Vagina (tissue), 2 donors: ENCODE measurements around the gene ZNF682. TPM values are rescaled to one million over a fixed set of nuclear protein-coding genes. Genes with fewer than 3 reads are reported as not detected.
A peak's percentile ranks its signal among the peaks of the same experiment; 100 is the strongest.

Experiments
- DNase-seq, 2 donors: peaks; one replicate each; pipeline ENCODE4 v3.0.0-alpha.2; 2017; ENCODE audit errors: extremely low spot score in 2 of 2
- H3K27ac ChIP-seq: fragments of 200-600 bp; sonication (generic); one replicate; pipeline ENCODE4 v1.5.1; 2019
- H3K27me3 ChIP-seq: fragments of 200-600 bp; sonication (generic); one replicate; pipeline ENCODE4 v1.5.1; 2019
- H3K36me3 ChIP-seq, 2 donors: fragments of 200-600 bp; sonication (generic); one replicate each; pipeline ENCODE4 v1.5.1; 2017 to 2019
- H3K4me1 ChIP-seq: fragments of 200-600 bp; sonication (generic); one replicate; pipeline ENCODE4 v1.5.1; 2019
- H3K4me3 ChIP-seq, 2 donors: fragments of 200-600 bp; sonication (generic); 1 replicate in 1 of 2; 2 replicates in 1 of 2; pipeline ENCODE4 v1.5.1; 2016 to 2019
- H3K9me3 ChIP-seq: fragments of 200-600 bp; sonication (generic); one replicate; pipeline ENCODE4 v1.5.1; 2019
- POLR2A ChIP-seq, 2 donors: fragments of 450-650 bp; IDR thresholded peaks; one replicate each; pipeline ENCODE4 v1.6.1; 2017; ENCODE audit warnings: antibody characterized with exemption in 2 of 2, mild to moderate bottlenecking in 2 of 2, moderate library complexity in 2 of 2
- POLR2AphosphoS5 ChIP-seq, 2 donors: sonication (generic); formaldehyde crosslinking; IDR thresholded peaks; one replicate each; pipeline ENCODE4 v1.9.0; 2017; ENCODE audit warnings: antibody characterized with exemption in 2 of 2, mild to moderate bottlenecking in 2 of 2, low read depth in 1 of 2; ENCODE audit not compliant: insufficient read depth in 1 of 2
- intact Hi-C: fragments of 100-400 bp; cut with DNase I; formaldehyde crosslinking; loops from one replicate; pipeline ENCODE4 v1.15.1; 2023
- small RNA-seq: library from RNA; depleted of rRNA; stranded (forward); fragments of <200 nt; gene quantifications from one replicate; pipeline ENCODE3, GENCODE V24; 2016
- total RNA-seq: library from RNA; depleted of rRNA; stranded (reverse); fragments of >200 nt; gene quantifications from one replicate; pipeline ENCODE4 v1.2.3, GENCODE V29; 2016
- TF ChIP-seq, protein P1 (sequence below), 3 experiments: fragments of 450-650 bp in 2 of 3; fragments of 200-600 bp in 1 of 3; sonication (generic) in 1 of 3; IDR thresholded peaks; one replicate each; pipeline ENCODE4 v1.5.1; 2017 to 2019; ENCODE audit warnings: antibody characterized with exemption in 3 of 3, mild to moderate bottlenecking in 2 of 3, moderate library complexity in 2 of 3

The ZNF682 gene
- total RNA-seq, 1 donor from 2014 or later: 2.5 TPM

GRCh38 chr19:19955208-19955607 is 84.1 kb downstream of the ZNF682 start:
- Histone ChIP-seq H3K36me3 (no peaks in the 10 kb centered on the region), H3K9me3 (no peaks in the 10 kb centered on the region), H3K4me1 (no peaks in the 10 kb centered on the region), H3K27ac (no peak overlapping the region), H3K27me3 (no peaks in the 10 kb centered on the region), H3K4me3 (no peak overlapping the region)
- intact Hi-C loops: loop anchor here (10.0 kb wide), 1 partner anchor 410 kb away; no protein-coding TSS in a partner anchor
- DNase-seq: peak in 1 of 2 donors; percentile 5
- TF ChIP-seq POLR2A (IDR thresholded peaks at IDR 0.05) (no peak), POLR2AphosphoS5 (IDR thresholded peaks at IDR 0.05; ENCODE audit: insufficient read depth in 1 of 2, low read depth in 1 of 2) (no peak)
- TF ChIP-seq, protein P1, sequence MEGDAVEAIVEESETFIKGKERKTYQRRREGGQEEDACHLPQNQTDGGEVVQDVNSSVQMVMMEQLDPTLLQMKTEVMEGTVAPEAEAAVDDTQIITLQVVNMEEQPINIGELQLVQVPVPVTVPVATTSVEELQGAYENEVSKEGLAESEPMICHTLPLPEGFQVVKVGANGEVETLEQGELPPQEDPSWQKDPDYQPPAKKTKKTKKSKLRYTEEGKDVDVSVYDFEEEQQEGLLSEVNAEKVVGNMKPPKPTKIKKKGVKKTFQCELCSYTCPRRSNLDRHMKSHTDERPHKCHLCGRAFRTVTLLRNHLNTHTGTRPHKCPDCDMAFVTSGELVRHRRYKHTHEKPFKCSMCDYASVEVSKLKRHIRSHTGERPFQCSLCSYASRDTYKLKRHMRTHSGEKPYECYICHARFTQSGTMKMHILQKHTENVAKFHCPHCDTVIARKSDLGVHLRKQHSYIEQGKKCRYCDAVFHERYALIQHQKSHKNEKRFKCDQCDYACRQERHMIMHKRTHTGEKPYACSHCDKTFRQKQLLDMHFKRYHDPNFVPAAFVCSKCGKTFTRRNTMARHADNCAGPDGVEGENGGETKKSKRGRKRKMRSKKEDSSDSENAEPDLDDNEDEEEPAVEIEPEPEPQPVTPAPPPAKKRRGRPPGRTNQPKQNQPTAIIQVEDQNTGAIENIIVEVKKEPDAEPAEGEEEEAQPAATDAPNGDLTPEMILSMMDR (IDR thresholded peaks at IDR 0.05): no peak

Small RNAs within 50 kb of the gene (small RNA-seq; reads per million reads assigned to genes)
- not detected for gene AC006539.3

Other genes starting within 250 kb of the ZNF682 start
- 33.6 TPM for gene ZNF506, start 217.8 kb downstream of the ZNF682 start, total RNA-seq
- gene ZNF253, start 173.6 kb downstream of the ZNF682 start, total RNA-seq: 4.9 TPM
- 4.2 TPM for gene ZNF93, start 138.6 kb downstream of the ZNF682 start, total RNA-seq
- gene ZNF90, start 38.5 kb upstream of the ZNF682 start, total RNA-seq: 5.4 TPM
- 4.2 TPM for gene ZNF486, start 127.7 kb upstream of the ZNF682 start, total RNA-seq